ENCODE results near the gene LBR.
"Not testable (repeated sequence)": the region's sequence is repeated elsewhere in the genome, so short reads cannot be mapped to it uniquely, and the experiment has no call there.

LBR gene

DNA sequence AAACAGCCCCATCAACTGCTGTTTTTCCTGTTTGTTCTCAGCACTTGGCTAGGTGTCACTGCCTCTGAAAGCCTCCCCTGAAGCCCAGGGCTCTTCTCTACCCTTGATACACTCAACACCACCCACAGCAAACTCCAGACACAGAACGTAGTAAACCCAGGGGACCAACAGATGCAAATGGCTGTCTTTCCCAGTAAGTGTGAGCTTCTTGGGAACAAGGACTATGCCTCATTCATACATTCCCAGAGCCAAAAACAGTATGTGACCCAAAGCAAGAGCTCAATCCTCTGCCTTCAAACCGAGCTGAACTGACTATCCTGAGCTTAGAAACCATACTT lies 4.4 kb downstream of the LBR start:
- no peak for DNase-seq (ENCODE audit: low read depth in 1 of 2, low spot score in 1 of 2)

DNA sequence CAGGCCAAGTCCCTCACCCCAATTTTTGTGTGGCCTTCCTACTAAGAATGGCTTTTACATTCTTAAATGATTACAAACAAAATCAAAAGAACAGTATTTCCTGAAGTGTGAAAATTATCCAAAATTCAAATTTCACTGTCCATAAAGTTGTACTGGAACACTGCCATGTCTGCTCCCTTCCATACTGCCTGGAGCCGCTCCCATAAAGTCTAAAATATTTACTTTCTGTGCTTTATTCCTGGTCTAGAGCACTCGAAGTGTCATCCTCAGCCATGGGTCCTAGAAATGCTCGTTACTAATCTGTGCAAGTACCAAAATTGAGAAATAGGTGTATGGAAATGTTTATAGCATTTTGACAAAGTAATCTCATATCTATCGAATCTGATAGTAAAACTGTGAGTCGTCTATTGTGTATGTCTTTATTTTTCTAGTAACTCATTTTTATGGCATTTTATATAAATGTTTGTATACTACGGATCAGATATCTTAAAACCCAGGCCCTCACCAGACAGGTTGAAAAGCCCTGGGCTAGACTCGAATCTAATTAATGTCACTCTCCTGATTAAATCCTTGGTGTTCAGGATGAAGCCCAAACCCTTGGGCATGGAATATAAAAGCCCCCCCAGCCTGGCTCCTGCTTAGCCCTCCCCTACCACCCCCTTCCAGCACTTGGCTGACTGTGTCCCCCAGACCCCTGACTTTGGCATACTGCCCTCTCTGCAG lies 4.9 kb downstream of the LBR start:
- no peak for DNase-seq (ENCODE audit: low read depth in 1 of 2, low spot score in 1 of 2)

DNA sequence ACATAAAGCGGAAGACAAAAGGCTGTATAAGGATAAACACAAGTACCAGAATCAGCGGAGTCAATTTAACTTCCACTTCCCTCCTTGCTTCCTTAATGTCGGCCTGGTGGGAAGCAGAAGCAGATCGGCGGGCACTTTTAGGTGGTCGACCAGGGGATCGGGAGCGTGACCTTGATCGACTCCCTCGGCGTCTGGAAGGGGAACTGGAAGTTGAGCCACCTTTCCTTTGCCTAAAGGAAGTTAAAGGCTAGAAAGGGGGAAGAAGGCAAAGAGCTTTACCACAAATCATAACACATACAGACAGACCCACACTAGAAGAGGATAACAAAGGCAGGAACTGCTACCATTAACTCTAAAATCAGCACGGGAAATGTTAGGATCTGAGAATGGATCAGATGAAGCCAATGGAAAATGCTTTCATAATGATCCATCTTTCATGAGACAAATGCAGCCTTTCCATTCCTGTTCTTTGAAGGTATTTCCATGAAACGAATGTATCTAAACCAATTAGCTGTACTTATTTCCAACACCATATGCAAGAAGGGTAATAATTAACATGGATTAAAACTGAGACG lies 5.7 kb downstream of the LBR start:
- DNase-seq (ENCODE audit: low read depth in 1 of 2, low spot score in 1 of 2) = no peak

DNA sequence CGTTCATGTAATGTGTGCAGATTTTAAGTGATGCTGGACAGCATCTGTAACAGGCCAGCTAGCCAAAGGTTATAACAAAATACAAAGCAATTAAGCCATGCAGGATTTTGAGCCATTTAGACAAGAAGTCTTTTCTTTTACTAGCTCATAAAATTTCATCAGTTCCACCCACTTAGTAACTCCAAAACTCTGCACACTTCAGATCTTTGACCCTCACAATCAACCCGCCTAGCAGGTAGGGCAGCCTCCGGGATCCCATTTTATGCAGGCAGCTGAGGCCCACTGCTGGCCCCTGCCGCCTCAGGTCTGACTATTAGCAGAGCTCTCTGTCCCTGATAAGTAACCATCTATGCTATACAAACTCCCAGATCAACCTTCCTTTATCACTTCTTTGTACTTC lies 9.2 kb downstream of the LBR start:
- DNase-seq (ENCODE audit: low read depth in 1 of 2, low spot score in 1 of 2) = no peak

DNA sequence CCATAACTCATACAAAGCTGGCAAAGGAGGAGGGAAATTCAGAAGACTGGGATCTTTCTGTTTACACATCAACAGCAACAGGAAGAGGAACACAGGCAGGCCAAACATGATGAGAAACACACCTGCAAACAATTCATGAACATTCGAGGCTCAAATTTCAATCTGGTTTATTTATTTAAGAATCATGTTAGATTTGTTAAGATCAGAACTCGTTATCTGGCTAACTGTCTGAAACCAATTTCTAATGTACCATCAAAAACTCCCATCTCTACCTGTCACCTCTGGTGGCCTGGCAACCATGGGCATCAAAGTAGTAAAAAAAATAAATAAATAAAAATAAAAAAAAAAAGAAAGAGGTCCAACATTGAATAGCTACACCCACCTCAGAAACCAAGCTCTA lies 9.8 kb downstream of the LBR start:
- DNase-seq (ENCODE audit: low read depth in 1 of 2, low spot score in 1 of 2) = no peak

DNA sequence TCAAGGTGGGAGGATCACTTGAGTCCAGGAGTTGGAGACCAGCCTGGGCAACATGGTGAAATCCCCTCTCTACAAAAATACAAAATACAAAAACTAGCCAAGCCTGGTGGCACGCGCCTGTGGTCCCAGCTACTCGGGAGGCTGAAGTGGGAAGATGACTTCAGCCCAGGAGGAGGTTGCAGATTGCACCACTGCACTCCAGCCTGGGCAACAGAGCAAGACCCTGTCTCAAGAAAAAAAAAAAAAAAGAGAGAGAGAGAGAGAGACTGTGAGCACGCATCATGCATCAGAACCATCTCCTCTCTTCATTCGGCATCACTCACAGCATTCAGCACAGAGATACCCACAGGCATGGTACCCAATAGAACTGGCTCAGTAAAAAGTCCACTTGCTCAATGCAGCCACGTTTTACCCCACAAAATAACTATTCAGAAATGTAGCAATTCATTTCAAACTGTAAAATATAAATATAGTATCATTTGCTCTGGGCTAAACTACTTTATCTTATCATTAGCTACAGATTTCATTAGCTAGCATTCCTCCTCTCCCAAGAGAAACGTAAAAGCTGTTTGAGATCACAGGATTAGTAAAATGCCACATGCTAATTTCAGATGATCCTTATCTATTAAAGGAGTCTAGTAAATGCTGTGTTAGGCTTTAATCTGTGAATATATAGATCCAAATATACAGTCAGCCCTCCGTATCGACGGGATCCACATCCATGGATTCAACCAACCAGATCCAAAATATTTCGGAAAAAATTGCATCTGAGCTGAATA lies 11.7 kb downstream of the LBR start:
- no peak for DNase-seq (ENCODE audit: low read depth in 1 of 2, low spot score in 1 of 2)

DNA sequence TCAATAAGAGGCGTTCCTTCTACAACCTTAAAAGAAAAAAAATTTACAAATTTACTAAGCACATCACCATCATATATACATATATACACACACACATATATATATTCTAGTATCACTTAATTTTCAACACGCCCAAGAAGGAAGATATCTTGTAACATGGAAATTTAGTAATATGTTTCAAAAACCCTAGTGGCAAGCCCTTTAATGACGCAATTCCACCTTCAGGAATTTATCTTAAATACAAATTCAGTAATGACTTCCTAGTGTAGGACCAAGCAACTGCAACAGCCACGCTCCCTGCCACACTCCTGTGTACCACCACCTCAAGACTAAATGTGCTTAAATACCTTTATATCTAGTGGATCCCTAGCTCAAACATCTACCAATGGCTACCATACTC lies 12.5 kb downstream of the LBR start:
- DNase-seq (ENCODE audit: low read depth in 1 of 2, low spot score in 1 of 2) = no peak

DNA sequence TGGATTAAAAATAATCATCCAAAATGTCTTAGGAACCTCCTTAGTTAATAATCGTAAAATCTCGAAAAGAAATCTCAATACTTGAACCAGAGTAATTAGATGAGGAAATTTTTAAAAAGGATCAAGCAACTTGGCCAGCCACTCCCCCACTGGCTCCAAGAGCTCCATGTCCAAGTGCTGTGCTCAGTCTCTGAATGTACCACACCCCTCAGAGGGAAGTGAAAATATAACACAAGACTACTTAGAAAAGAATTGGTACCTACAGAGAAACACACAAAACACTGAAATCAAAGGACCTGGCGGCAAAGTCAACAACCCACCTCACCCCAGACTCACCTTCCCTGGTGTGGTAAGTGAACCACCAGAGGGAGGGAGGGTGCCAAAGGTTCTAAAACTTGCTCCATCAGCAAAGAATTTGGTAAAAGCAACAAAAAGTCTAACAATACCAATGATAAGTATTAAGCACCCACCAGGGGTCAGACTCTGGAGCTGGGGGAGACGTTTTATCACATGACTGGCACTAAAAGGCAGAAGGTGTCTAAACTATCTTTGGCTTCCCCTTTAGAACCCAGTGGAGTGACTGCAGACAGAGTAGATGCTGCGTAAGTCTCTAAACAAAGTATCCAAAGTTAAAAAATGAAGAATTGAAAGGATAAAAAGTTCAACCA lies 14.0 kb downstream of the LBR start:
- no peak for DNase-seq (ENCODE audit: low read depth in 1 of 2, low spot score in 1 of 2)

DNA sequence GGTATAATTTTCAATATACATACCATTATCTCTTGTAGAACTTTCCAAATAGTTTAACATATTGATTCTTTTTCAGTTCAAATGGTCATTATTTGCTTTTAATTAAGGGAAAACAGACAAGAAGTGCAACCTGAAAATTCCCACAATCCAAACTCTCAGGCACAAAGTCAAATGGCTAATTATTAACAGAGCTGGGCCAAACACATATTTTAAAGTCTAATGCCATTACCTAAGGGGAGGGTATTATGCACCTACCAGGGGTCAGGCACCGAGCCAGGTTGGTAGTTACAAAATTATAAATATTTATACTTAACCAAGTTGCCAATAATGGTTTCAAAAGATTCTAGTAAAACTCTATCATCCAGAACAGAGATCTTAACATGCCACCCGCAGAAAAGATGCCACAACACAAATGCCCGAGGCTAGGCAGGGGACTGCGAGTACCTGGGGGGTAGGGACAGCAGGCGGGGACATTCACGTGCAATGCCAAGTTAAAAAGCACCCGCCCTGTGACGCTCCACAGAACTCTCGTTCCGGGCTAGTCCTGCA lies 15.0 kb downstream of the LBR start:
- no peak for DNase-seq (ENCODE audit: low read depth in 1 of 2, low spot score in 1 of 2)

DNA sequence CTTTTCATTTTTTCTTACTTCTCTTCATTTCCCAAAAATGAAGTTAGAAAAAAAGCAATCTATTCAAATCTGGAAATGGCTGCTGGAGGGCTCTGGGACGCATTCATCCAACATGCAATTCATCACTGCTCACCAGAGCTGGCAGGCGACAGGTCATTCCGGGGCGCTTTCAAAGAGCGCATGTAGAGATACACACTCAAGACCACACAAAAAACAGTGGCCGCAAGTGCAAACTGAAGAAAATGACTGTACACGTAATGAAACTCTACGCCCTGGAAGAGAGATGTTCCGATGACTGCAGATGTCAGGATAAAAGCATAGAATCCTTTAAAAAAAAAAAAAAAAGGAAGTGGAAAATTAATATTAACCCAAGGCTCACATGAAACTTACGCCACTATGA lies 15.5 kb downstream of the LBR start:
- DNase-seq (ENCODE audit: low read depth in 1 of 2, low spot score in 1 of 2) = no peak

DNA sequence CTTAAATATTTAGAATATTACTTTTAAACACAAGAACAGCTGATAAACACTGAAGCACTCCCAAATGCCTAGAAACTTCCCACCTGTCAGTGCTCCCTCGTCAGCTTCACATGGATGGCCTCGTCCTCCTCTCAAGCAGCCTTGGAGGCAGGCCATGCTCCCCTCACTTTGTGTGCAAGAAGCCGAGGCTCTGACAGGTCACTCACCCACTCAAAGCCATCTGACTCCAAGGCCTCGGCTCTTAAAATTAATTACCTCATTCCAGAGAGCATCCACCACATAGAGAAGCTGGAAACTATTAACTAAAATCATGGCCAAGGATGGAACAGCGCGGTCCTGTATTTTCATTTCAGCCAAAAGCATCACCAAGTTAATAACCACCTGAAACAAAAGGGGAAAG lies 17.8 kb downstream of the LBR start:
- no peak for DNase-seq (ENCODE audit: low read depth in 1 of 2, low spot score in 1 of 2)

DNA sequence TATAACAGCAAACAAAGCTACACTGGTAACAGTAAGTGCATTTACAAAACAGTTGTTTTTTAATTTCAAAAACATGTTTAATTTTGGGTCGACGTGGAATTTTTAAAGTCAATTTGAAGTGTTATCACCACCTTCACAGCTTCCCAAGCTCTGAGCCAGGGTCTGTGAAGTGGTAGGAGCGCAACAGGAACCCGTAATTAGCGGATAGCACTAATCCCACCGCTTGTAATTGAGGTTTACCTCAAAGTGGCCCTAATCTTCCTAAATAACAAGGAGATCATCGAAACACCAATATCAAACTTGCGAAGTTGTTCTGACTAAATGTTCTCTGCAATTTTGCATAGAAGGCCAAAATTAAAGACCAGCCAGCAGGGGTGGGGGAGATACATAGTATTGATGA lies 18.8 kb downstream of the LBR start:
- no peak for DNase-seq (ENCODE audit: low read depth in 1 of 2, low spot score in 1 of 2)

DNA sequence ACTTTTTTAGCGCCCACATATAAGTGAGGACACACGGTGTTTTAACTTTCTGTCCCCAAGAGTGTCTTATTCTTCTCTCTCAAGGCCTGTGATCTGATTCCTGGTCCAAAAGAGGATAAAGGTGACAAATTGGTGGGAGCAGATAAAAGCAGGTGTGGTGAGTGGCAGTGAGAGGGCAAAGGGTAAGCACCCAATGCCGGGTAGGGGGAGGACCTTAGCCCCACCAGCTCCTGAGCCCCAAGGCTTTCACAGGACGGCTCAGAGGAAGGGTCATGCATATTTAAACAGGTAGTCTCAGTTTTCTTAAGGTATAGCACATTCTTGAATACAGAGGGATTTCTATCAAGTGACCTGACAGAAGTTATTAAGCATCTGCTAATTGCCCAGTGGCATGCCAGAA lies 19.6 kb downstream of the LBR start:
- DNase-seq (ENCODE audit: low read depth in 1 of 2, low spot score in 1 of 2) = no peak

DNA sequence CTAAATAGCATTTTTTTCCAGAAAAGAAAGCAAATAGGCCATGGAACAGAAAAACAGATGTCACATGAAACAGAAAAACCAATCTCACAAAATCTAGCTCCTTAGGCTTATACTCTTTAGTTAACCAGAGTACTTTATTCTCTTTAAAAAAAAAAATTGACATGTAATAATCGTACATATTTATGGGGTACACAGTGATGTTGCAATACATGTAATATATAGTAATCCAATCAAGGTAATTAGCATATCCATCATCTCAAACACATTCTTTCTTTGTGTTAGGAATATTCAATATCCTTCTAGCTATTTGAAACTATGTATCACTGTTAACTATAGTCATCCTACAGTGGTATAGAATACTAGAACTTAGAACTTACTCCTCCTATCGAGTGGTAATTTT lies 20.1 kb downstream of the LBR start:
- DNase-seq (ENCODE audit: low read depth in 1 of 2, low spot score in 1 of 2) = no peak

DNA sequence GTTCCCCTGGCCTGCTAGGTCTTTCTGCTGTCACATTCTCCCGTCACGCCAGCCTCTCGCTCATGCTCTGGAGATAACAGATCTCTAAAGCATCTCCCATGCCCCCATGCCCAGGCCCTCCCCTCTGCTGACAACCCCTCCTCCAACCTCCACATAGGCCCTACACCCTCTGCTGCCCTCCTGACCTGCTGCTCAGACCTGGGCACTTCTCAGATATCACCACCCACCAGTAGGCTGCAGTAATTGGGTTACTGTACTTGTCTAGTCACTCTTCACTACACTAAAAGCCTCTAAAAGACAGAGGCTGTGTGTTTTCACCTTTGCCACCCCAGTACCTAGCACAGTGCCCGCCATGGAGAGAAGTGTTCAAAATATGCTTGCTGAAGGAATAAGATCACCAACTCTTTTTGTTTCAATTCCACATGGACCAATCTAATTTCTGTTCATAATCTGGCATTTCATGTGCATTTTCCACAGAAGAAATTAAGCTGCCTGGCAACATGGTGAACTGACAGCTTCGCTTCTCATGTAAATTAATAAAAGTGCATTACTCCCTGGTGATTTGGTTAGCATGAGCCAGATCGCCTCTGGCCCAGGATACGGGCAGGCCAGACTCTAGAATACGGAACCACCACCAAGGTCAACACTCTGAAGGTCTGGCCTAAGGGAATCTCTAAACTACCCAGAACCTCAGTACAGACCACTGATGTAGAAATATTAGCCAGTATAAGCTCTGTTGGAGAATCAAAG lies 20.7 kb downstream of the LBR start:
- DNase-seq (ENCODE audit: low read depth in 1 of 2, low spot score in 1 of 2) = no peak

DNA sequence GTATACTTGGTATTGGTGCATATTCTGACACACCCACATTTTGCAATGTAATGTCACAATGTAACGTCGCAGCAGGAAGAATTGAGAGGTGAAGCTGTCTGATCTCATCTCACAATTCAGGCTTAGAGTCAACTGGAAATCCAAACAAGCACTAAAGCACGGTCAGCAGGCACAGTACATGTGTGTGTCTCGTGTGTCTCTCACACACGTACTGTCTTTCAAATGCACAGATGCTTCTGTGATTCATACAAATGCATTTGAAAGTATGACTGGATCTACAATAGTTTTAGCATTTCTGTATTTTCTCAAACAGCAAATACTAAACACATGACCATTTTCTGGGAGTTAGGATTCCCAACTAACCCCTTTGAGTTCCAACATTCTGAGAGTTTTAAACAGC lies 26.9 kb downstream of the LBR start:
- no peak for DNase-seq (ENCODE audit: low read depth in 1 of 2, low spot score in 1 of 2)

DNA sequence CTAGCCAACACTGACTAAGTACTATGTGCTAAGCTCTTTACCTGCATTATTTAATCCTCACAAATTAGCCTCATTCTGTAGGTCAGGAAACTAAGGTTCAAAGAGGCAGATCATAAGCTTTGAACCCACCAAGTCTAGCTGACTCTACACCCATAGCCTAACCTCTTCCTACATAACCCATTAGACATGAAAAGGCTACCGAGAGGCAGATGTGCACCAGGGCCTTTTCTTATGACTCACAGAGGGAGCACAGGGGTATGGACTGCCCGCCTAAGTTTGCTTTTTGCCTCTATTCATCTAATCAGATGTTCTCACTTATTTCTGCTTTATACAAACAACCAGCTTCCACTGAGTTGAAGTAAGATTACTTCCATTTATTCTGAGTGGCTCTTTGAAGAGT lies 31.5 kb downstream of the LBR start:
- no peak for DNase-seq (ENCODE audit: low read depth in 1 of 2, low spot score in 1 of 2)

DNA sequence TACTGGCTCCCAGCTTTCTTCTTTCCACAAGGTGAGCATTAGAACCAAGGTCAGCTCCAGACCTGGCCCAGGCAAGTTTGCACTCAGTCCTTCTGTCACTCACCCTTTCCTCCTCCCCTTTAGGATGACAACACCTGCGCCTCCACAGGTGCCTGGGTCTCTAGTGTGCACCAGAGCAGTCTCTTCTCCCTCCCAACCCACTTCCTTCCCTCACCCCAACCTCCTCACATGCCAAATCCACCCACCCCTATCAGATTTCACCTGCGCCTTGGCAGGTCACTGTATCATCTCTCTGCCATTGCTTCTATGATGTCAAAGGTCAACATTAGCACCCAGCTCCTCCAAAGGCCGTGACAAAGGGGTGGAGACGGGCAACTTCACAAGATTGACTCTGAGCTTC lies 38.0 kb downstream of the LBR start:
- no peak for DNase-seq (ENCODE audit: low read depth in 1 of 2, low spot score in 1 of 2)

DNA sequence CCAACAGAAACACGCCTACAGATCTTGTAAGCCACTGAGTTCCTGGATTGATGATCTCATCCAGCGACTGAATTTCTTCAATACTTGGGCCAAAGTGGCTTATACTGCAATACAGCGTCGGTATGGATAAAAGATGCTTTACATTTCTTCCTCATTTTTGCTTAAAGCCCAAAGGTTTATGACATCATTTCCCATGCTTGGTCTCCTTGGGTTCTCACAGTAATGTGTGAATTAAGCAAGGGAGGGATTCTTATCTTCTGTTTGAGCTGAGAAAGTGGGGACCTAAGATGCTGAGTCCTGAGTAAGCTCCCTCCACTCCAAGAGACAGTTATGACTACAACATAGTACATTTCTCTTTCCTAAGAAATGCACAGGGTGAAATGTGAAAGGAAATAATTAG lies 39.5 kb downstream of the LBR start:
- DNase-seq (ENCODE audit: low read depth in 1 of 2, low spot score in 1 of 2) = no peak

DNA sequence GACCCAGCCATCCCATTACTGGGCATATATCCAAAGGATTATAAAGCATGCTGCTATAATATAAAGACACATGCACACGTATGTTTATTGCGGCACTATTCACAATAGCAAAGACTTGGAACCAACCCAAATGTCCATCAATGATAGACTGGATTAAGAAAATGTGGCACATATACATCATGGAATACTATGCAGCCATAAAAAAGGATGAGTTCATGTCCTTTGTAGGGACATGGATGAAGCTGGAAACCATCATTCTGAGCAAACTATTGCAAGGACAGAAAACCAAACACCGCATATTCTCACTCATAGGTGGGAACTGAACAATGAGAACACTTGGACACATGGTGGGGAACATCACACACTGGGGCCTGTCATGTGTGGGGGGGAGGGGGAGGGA lies 41.0 kb downstream of the LBR start:
- DNase-seq (ENCODE audit: low read depth in 1 of 2, low spot score in 1 of 2) = not testable (repeated sequence)

DNA sequence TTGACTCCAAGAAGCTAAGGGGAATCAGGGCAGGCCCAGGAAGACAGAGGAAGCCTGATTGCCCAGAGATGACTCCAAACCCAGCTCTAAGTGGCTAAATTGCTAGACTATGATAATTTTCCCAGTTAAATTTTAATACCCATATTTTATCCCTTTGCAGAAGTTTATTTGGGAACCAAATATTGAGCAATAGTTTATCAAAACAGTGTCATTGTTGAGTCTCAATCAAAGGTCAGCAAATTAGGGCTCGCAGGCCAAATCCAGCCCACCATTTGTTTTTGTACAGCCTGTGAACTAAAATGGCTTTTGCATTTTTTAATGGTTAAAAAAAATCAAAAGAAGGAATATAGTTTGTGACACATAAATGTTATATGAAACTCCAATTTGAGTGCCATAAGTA lies 47.1 kb downstream of the LBR start:
- DNase-seq (ENCODE audit: low read depth in 1 of 2, low spot score in 1 of 2) = no peak

All from activated CD4-positive, alpha-beta T cell treated with anti-CD3 and anti-CD28 coated beads, Interleukin-2, amount 50 U/mL, for 24 hours (primary cell).